ENCODE measurements around the gene NUBP2.

Gene NUBP2

GRCh38 chr16:1782408-1783264 lies at the start of gene NUBP2, which contains the start of gene SPSB3:
TSS of gene NUBP2 (plus strand) at chr16:1782960. CDS start at chr16:1783021, 61 bp downstream.
TSS of gene SPSB3 (minus strand) at chr16:1782571. CDS start at chr16:1781483, 1,088 bp downstream.
- H3K4me1 ChIP-seq (ENCODE audit: control insufficient read depth in 1 of 2, insufficient read depth in 2 of 2, low read length in 2 of 2), result peaks cover 6 to 45% of the 10 kb centered on the region in 2 donors
- H3K9me3 ChIP-seq (ENCODE audit: control insufficient read depth in 1 of 2, low read length in 2 of 2), result no peaks in the 10 kb centered on the region
- H3K27ac ChIP-seq (ENCODE audit: low read length), result peak within 1 kb of the TSS; percentile 20
- H3K27me3 ChIP-seq (ENCODE audit: low read depth, low read length), result no peaks in the 10 kb centered on the region
- H3K36me3 ChIP-seq (ENCODE audit: control insufficient read depth in 1 of 2, insufficient read depth in 2 of 2, low read length in 2 of 2), result peaks cover 0 to 30% of the 10 kb centered on the region in 2 donors
- H3K4me3 ChIP-seq (ENCODE audit: low read depth in 1 of 2, low read length in 2 of 2), result peak within 1 kb of the TSS; percentile 87 to 93

DNA sequence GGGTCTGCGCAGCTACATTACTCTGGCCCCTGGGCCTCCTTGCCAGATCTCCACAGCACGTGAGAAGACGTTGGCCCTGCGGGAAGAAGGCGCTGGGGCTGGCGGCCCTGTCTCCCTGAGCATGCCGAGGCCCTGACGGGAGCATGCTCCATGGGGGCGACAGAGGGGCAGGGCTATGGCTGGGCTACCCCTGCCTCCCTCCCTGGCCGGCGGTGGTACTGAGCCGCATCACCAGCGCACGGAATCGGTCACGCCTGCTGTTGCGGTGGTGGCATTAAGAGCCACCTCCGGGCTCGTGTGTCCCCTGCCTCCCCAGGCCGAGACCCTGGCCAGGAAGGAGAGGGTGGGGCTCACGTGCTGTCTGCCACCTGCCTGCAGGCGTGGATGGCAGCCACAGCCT lies 48.6 kb upstream of the NUBP2 start:
- no peak overlapping the region for H3K27ac ChIP-seq (ENCODE audit: low read length)
- H3K4me1 ChIP-seq (ENCODE audit: control insufficient read depth in 1 of 2, insufficient read depth in 2 of 2, low read length in 2 of 2), result no peaks in the 10 kb centered on the region
- no peaks in the 10 kb centered on the region for H3K9me3 ChIP-seq (ENCODE audit: control insufficient read depth in 1 of 2, low read length in 2 of 2)
- H3K4me3 ChIP-seq (ENCODE audit: low read depth in 1 of 2, low read length in 2 of 2), result no peak overlapping the region
- peaks cover 15 to 45% of the 10 kb centered on the region in 2 donors for H3K36me3 ChIP-seq (ENCODE audit: control insufficient read depth in 1 of 2, insufficient read depth in 2 of 2, low read length in 2 of 2)
- no peaks in the 10 kb centered on the region for H3K27me3 ChIP-seq (ENCODE audit: low read depth, low read length)

GRCh38 chr16:1734816-1735215 lies 47.9 kb upstream of the NUBP2 start:
- Histone ChIP-seq H3K27ac (ENCODE audit: low read length) (no peak overlapping the region), H3K9me3 (ENCODE audit: control insufficient read depth in 1 of 2, low read length in 2 of 2) (no peaks in the 10 kb centered on the region), H3K27me3 (ENCODE audit: low read depth, low read length) (no peaks in the 10 kb centered on the region), H3K36me3 (ENCODE audit: control insufficient read depth in 1 of 2, insufficient read depth in 2 of 2, low read length in 2 of 2) (peaks cover 15 to 39% of the 10 kb centered on the region in 2 donors), H3K4me3 (ENCODE audit: low read depth in 1 of 2, low read length in 2 of 2) (no peak overlapping the region), H3K4me1 (ENCODE audit: control insufficient read depth in 1 of 2, insufficient read depth in 2 of 2, low read length in 2 of 2) (no peaks in the 10 kb centered on the region)

DNA sequence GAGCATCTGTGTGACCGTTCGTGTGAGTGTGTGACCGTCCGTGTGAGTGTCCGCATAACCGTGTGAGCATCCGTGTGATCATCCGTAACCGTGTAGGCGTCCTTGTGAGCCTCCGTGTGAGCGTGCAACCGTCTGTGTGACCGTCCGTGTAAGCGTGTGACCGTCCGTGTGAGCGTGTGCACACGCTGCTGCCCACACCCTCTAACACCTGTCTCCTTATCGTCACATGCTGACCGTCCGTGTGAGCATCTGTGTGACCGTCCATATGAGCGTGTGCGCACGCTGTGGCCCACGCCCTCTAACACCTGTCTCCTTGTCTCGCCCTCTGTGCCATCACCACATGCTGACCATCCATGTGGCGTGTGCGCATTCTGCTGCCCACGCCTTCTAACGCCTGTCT lies 42.5 kb upstream of the NUBP2 start:
- Histone ChIP-seq H3K27me3 (ENCODE audit: low read depth, low read length) (no peaks in the 10 kb centered on the region), H3K27ac (ENCODE audit: low read length) (no peak overlapping the region), H3K4me3 (ENCODE audit: low read depth in 1 of 2, low read length in 2 of 2) (no peak overlapping the region), H3K9me3 (ENCODE audit: control insufficient read depth in 1 of 2, low read length in 2 of 2) (no peaks in the 10 kb centered on the region), H3K36me3 (ENCODE audit: control insufficient read depth in 1 of 2, insufficient read depth in 2 of 2, low read length in 2 of 2) (peaks cover 9 to 43% of the 10 kb centered on the region in 2 donors), H3K4me1 (ENCODE audit: control insufficient read depth in 1 of 2, insufficient read depth in 2 of 2, low read length in 2 of 2) (no peaks in the 10 kb centered on the region)

DNA sequence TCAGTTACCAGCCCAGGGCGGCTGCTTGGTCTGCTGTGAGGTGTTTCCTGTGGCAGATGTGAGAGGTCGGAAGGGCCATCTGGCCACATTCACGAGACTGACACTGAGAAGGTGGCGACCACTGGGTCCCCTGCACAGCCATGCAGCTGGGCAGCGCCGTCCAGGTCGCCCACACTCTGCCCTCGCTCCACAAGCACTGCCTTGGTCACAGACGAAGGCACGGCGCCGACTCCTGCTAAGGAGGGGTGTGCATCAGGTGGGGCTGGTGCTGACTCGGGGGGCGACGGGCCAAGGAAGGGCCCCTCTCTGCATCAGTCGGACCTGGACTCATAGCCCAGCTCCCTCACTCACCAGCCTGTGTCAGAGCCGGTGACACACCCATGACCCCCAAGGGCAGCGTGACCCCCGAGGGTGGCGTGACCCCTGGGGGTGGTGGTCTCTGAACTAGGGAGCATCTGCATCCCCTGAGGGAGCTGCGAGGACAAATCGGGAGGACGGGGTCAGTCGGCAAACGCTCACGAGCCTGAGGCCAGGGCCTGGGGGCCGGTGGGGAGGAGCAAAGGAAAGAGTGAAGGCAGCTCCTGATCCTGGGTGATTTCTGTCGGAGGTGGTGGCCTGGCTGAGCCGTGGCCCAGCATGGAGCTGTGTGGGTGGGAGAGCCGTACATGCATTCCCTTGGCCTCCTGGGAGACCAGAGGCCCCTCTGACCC lies 41.8 kb upstream of the NUBP2 start:
- no peak overlapping the region for H3K27ac ChIP-seq (ENCODE audit: low read length)
- H3K4me1 ChIP-seq (ENCODE audit: control insufficient read depth in 1 of 2, insufficient read depth in 2 of 2, low read length in 2 of 2), result no peaks in the 10 kb centered on the region
- H3K36me3 ChIP-seq (ENCODE audit: control insufficient read depth in 1 of 2, insufficient read depth in 2 of 2, low read length in 2 of 2), result peaks cover 9 to 50% of the 10 kb centered on the region in 2 donors
- no peaks in the 10 kb centered on the region for H3K27me3 ChIP-seq (ENCODE audit: low read depth, low read length)
- no peaks in the 10 kb centered on the region for H3K9me3 ChIP-seq (ENCODE audit: control insufficient read depth in 1 of 2, low read length in 2 of 2)
- no peak overlapping the region for H3K4me3 ChIP-seq (ENCODE audit: low read depth in 1 of 2, low read length in 2 of 2)

DNA sequence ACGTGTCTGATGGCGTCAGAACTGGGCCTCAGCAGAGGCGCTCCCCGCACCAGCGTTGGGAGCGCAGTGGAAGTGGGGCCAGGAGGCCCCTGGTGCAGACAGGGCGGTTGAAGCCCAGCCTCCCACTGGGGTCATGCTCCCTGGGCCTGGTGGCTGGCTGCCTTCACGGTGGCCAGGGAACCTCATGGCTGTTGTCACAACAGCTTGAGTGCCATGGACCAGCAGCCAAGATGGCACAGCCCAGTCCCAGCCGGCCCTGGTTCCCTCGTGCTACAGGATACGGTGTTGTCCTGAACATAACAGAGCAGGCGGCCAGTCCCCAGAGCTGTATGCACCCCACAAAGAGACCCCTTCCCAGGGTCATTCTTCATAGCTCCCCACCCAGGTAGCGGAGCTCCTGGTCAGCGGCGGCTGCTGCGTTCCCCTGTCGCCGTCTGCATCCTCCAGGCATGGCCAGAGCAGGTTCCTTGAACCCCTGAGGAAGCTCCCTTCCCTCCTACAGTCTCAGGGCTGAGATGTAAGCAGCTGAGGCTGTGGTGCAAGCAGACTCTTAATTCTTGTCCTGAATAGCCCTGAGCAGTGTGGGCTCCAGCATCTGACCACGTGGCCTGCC lies 41.1 kb upstream of the NUBP2 start:
- no peaks in the 10 kb centered on the region for H3K9me3 ChIP-seq (ENCODE audit: control insufficient read depth in 1 of 2, low read length in 2 of 2)
- no peak overlapping the region for H3K27ac ChIP-seq (ENCODE audit: low read length)
- no peaks in the 10 kb centered on the region for H3K27me3 ChIP-seq (ENCODE audit: low read depth, low read length)
- no peaks in the 10 kb centered on the region for H3K4me1 ChIP-seq (ENCODE audit: control insufficient read depth in 1 of 2, insufficient read depth in 2 of 2, low read length in 2 of 2)
- no peak overlapping the region for H3K4me3 ChIP-seq (ENCODE audit: low read depth in 1 of 2, low read length in 2 of 2)
- peaks cover 9 to 57% of the 10 kb centered on the region in 2 donors for H3K36me3 ChIP-seq (ENCODE audit: control insufficient read depth in 1 of 2, insufficient read depth in 2 of 2, low read length in 2 of 2)

- peaks cover 18 to 77% of the 10 kb centered on the region in 2 donors for H3K36me3 ChIP-seq (ENCODE audit: control insufficient read depth in 1 of 2, insufficient read depth in 2 of 2, low read length in 2 of 2)
These were observed 39.1 kb upstream of the NUBP2 start for GRCh38 chr16:1743376-1744337.

GRCh38 chr16:1744338-1744840 lies 38.4 kb upstream of the NUBP2 start:
- Histone ChIP-seq H3K4me1 (ENCODE audit: control insufficient read depth in 1 of 2, insufficient read depth in 2 of 2, low read length in 2 of 2) (no peaks in the 10 kb centered on the region), H3K27ac (ENCODE audit: low read length) (no peak overlapping the region), H3K36me3 (ENCODE audit: control insufficient read depth in 1 of 2, insufficient read depth in 2 of 2, low read length in 2 of 2) (peaks cover 22 to 84% of the 10 kb centered on the region in 2 donors), H3K4me3 (ENCODE audit: low read depth in 1 of 2, low read length in 2 of 2) (no peak overlapping the region), H3K27me3 (ENCODE audit: low read depth, low read length) (no peaks in the 10 kb centered on the region), H3K9me3 (ENCODE audit: control insufficient read depth in 1 of 2, low read length in 2 of 2) (no peaks in the 10 kb centered on the region)

More at GRCh38 chr16:1743376-1744337, 39.1 kb upstream of the NUBP2 start:
- Histone ChIP-seq H3K4me1 (ENCODE audit: control insufficient read depth in 1 of 2, insufficient read depth in 2 of 2, low read length in 2 of 2) (no peaks in the 10 kb centered on the region), H3K27me3 (ENCODE audit: low read depth, low read length) (no peaks in the 10 kb centered on the region), H3K9me3 (ENCODE audit: control insufficient read depth in 1 of 2, low read length in 2 of 2) (no peaks in the 10 kb centered on the region), H3K4me3 (ENCODE audit: low read depth in 1 of 2, low read length in 2 of 2) (no peak overlapping the region), H3K27ac (ENCODE audit: low read length) (no peak overlapping the region)

GRCh38 chr16:1745181-1745899 lies 37.4 kb upstream of the NUBP2 start:
- Histone ChIP-seq H3K27me3 (ENCODE audit: low read depth, low read length) (no peaks in the 10 kb centered on the region), H3K27ac (ENCODE audit: low read length) (no peak overlapping the region), H3K9me3 (ENCODE audit: control insufficient read depth in 1 of 2, low read length in 2 of 2) (no peaks in the 10 kb centered on the region), H3K36me3 (ENCODE audit: control insufficient read depth in 1 of 2, insufficient read depth in 2 of 2, low read length in 2 of 2) (peaks cover 22 to 88% of the 10 kb centered on the region in 2 donors), H3K4me3 (ENCODE audit: low read depth in 1 of 2, low read length in 2 of 2) (no peak overlapping the region), H3K4me1 (ENCODE audit: control insufficient read depth in 1 of 2, insufficient read depth in 2 of 2, low read length in 2 of 2) (no peaks in the 10 kb centered on the region)

Data from muscle layer of duodenum (tissue), 2 donors.